ENCODE results near the gene RANBP3.
A peak's percentile ranks its signal among the peaks of the same experiment; 100 is the strongest.

RANBP3 gene

DNA sequence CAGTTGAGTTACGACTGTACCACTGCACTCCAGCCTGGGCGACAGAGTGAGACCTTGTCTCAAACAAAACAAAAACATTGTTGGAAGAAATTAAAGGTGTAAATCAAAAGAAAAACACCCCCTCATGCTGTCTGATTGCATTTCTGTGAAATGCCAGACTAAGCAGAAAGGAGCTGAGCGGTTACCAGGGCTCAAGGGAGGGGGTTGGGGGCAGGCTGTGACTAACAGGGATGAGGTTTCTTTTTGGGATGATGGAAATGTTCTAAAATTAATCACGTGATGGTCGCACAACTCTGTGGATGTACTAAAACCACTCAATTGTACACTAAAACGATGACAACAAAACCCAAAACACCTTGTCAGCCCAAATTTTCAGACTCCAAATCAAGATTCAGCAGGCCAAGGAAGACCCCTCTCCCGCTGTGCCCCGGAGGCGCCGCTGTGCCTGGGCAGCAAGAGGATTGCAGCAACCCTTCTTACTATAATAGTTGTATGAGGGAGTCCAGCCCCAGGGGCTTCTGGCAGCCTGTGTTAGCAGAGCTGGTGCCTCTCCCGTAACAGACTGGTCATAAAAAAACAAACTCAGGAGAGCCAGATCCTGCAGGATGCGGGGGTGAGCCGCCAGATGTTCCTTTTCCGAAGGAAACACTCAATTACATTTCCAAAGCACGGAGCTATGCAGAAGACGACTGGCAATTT is 43.0 kb downstream of the RANBP3 start:
- peaks cover 4% of the 10 kb centered on the region; the same call in 1 of the 2 replicates for H3K4me1 ChIP-seq (ENCODE audit: control insufficient read depth, insufficient read depth, low read length)
- TF ChIP-seq SP7 (tag by site-specific recombination; IDR thresholded peaks at IDR 0.05) (no peak), ZIC2 (tag by site-specific recombination; IDR thresholded peaks at IDR 0.05) (peak; percentile 43), ZNF792 (tag by site-specific recombination; IDR thresholded peaks at IDR 0.05) (no peak), ZNF211 (tag by site-specific recombination; IDR thresholded peaks at IDR 0.05; ENCODE audit: low read depth) (no peak), ZNF544 (tag by site-specific recombination; IDR thresholded peaks at IDR 0.05) (no peak), ZNF138 (tag by site-specific recombination; IDR thresholded peaks at IDR 0.05; ENCODE audit: borderline replicate concordance) (no peak), ZNF600 (tag by site-specific recombination; IDR thresholded peaks at IDR 0.05) (peak; percentile 77), ZNF302 (tag by site-specific recombination; IDR thresholded peaks at IDR 0.05; ENCODE audit: low read depth) (no peak), ZNF529 (tag by site-specific recombination; IDR thresholded peaks at IDR 0.05; ENCODE audit: insufficient replicate concordance) (no peak), ZNF561 (tag by site-specific recombination; IDR thresholded peaks at IDR 0.05; ENCODE audit: borderline replicate concordance) (peak; percentile 62; the same call in 1 of the 2 replicates), ZNF202 (tag by site-specific recombination; IDR thresholded peaks at IDR 0.05; ENCODE audit: borderline replicate concordance) (no peak), ZNF426 (tag by site-specific recombination; IDR thresholded peaks at IDR 0.05) (no peak), ZNF274 (IDR thresholded peaks at IDR 0.05; ENCODE audit: low read length) (no peak), ZNF274 (tag by site-specific recombination; IDR thresholded peaks at IDR 0.05; ENCODE audit: borderline replicate concordance) (no peak), ZNF548 (tag by site-specific recombination; IDR thresholded peaks at IDR 0.05) (no peak)
- TF ChIP-seq, protein P1, sequence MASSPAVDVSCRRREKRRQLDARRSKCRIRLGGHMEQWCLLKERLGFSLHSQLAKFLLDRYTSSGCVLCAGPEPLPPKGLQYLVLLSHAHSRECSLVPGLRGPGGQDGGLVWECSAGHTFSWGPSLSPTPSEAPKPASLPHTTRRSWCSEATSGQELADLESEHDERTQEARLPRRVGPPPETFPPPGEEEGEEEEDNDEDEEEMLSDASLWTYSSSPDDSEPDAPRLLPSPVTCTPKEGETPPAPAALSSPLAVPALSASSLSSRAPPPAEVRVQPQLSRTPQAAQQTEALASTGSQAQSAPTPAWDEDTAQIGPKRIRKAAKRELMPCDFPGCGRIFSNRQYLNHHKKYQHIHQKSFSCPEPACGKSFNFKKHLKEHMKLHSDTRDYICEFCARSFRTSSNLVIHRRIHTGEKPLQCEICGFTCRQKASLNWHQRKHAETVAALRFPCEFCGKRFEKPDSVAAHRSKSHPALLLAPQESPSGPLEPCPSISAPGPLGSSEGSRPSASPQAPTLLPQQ (tag by site-specific recombination; IDR thresholded peaks at IDR 0.05) = no peak
- TF ChIP-seq, protein P2, sequence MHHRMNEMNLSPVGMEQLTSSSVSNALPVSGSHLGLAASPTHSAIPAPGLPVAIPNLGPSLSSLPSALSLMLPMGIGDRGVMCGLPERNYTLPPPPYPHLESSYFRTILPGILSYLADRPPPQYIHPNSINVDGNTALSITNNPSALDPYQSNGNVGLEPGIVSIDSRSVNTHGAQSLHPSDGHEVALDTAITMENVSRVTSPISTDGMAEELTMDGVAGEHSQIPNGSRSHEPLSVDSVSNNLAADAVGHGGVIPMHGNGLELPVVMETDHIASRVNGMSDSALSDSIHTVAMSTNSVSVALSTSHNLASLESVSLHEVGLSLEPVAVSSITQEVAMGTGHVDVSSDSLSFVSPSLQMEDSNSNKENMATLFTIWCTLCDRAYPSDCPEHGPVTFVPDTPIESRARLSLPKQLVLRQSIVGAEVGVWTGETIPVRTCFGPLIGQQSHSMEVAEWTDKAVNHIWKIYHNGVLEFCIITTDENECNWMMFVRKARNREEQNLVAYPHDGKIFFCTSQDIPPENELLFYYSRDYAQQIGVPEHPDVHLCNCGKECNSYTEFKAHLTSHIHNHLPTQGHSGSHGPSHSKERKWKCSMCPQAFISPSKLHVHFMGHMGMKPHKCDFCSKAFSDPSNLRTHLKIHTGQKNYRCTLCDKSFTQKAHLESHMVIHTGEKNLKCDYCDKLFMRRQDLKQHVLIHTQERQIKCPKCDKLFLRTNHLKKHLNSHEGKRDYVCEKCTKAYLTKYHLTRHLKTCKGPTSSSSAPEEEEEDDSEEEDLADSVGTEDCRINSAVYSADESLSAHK (tag by site-specific recombination; IDR thresholded peaks at IDR 0.05) = no peak
- TF ChIP-seq, protein P3, sequence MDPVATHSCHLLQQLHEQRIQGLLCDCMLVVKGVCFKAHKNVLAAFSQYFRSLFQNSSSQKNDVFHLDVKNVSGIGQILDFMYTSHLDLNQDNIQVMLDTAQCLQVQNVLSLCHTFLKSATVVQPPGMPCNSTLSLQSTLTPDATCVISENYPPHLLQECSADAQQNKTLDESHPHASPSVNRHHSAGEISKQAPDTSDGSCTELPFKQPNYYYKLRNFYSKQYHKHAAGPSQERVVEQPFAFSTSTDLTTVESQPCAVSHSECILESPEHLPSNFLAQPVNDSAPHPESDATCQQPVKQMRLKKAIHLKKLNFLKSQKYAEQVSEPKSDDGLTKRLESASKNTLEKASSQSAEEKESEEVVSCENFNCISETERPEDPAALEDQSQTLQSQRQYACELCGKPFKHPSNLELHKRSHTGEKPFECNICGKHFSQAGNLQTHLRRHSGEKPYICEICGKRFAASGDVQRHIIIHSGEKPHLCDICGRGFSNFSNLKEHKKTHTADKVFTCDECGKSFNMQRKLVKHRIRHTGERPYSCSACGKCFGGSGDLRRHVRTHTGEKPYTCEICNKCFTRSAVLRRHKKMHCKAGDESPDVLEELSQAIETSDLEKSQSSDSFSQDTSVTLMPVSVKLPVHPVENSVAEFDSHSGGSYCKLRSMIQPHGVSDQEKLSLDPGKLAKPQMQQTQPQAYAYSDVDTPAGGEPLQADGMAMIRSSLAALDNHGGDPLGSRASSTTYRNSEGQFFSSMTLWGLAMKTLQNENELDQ (tag by site-specific recombination; IDR thresholded peaks at IDR 0.05; ENCODE audit: low read depth) = no peak
- TF ChIP-seq, protein P4, sequence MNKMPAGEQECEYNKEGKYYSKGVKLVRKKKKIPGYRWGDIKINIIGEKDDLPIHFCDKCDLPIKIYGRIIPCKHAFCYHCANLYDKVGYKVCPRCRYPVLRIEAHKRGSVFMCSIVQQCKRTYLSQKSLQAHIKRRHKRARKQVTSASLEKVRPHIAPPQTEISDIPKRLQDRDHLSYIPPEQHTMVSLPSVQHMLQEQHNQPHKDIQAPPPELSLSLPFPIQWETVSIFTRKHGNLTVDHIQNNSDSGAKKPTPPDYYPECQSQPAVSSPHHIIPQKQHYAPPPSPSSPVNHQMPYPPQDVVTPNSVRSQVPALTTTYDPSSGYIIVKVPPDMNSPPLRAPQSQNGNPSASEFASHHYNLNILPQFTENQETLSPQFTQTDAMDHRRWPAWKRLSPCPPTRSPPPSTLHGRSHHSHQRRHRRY (tag by site-specific recombination; IDR thresholded peaks at IDR 0.05) = no peak
- ChIA-PET CTCF (interaction anchor here (0.5 to 1.7 kb wide), 6 partner anchors 12 to 581 kb away, joined by 3 to 7 read pairs (median 4); partner anchors contain the start of gene NRTN), POLR2A (no interaction called here)
- no peaks in the 10 kb centered on the region for H3K9me3 ChIP-seq (ENCODE audit: control insufficient read depth, insufficient read depth, low read depth, low read length)
- H3K4me3 ChIP-seq (ENCODE audit: low read depth, low read length) = no peak overlapping the region
- peaks cover 14 to 69% of the 10 kb centered on the region in 2 experiments for H3K36me3 ChIP-seq (ENCODE audit: control insufficient read depth in 2 of 2, insufficient read depth in 1 of 2, low read length in 2 of 2)
- no peak overlapping the region for H3K27ac ChIP-seq (ENCODE audit: extremely low read depth, low read depth, low read length)
